Esophagus squamous epithelium (tissue), 5 donors: ENCODE measurements around the gene DKK3. TPM values are rescaled to one million over a fixed set of nuclear protein-coding genes. Genes with fewer than 3 reads are reported as not detected.

Experiments
- DNase-seq: peaks from one replicate; lab custom pipeline; 2025; lab: John Stamatoyannopoulos, UW
- H3K27ac ChIP-seq, 4 donors: fragments of 200-600 bp; sonication (generic); one replicate each; pipeline ENCODE4 v1.5.1; 2016 to 2019; ENCODE audit warnings: mild to moderate bottlenecking in 1 of 4
- H3K27me3 ChIP-seq, 4 donors: fragments of 200-600 bp; sonication (generic); 1 replicate in 3 of 4; 2 replicates in 1 of 4; pipeline versions ENCODE4 v1.5.1 to v1.6.0; 2017 to 2021; ENCODE audit warnings: antibody characterized with exemption in 1 of 4
- H3K36me3 ChIP-seq, 3 donors: fragments of 200-600 bp; sonication (generic); one replicate each; pipeline ENCODE4 v1.5.1; 2016 to 2019
- H3K4me1 ChIP-seq, 3 donors: fragments of 200-600 bp; sonication (generic); one replicate each; pipeline ENCODE4 v1.5.1; 2017 to 2019
- H3K4me3 ChIP-seq, 4 donors: fragments of 200-600 bp; sonication (generic); 1 replicate in 3 of 4; 2 replicates in 1 of 4; pipeline ENCODE4 v1.5.1; 2016 to 2019; ENCODE audit warnings: mild to moderate bottlenecking in 2 of 4, moderate library complexity in 1 of 4
- H3K9me3 ChIP-seq, 3 donors: fragments of 200-600 bp; sonication (generic); one replicate each; pipeline ENCODE4 v1.5.1; 2016 to 2019
- CTCF ChIP-seq, 6 experiments: fragments of 450-650 bp in 4 of 6; fragments of 200-600 bp in 2 of 6; sonication (generic) in 2 of 6; IDR thresholded peaks; one replicate each; pipeline ENCODE4 v1.5.1; 2016 to 2019; ENCODE audit warnings: antibody characterized with exemption in 6 of 6, mild to moderate bottlenecking in 4 of 6, moderate library complexity in 4 of 6
- POLR2A ChIP-seq, 4 donors: fragments of 450-650 bp; IDR thresholded peaks; one replicate each; pipeline ENCODE4 v1.6.1; 2017; ENCODE audit warnings: antibody characterized with exemption in 4 of 4, mild to moderate bottlenecking in 4 of 4, moderate library complexity in 3 of 4
- WGBS, 2 donors: methylation state at CpG; one replicate each; pipeline ENCODE4 v1.1.5; 2018; 5-methylcytosine and 5-hydroxymethylcytosine counted together
- intact Hi-C: fragments of 100-400 bp; cut with DNase I; formaldehyde crosslinking; loops from one replicate; pipeline ENCODE4 v1.15.0; 2022
- total RNA-seq, 4 donors: library from RNA; depleted of rRNA; stranded (reverse); fragments of >200 nt; gene quantifications; one replicate each; pipeline ENCODE4 v1.1.0, GENCODE V29; 2016
- donor health status: DM: yes; HTN: yes; CAD: no.

DKK3 gene
- total RNA-seq, 4 donors from 2014 or later: 24.8 to 112 (median 44.5) TPM

GRCh38 chr11:11913395-11913794 lies 95.0 kb downstream of the DKK3 start:
- no peaks in the 10 kb centered on the region for H3K9me3 ChIP-seq
- H3K4me1 ChIP-seq: no peaks in the 10 kb centered on the region
- DNase-seq: no peak
- intact Hi-C loops: no loop called here
- no peaks in the 10 kb centered on the region for H3K27me3 ChIP-seq
- H3K27ac ChIP-seq: no peak overlapping the region
- TF ChIP-seq CTCF (IDR thresholded peaks at IDR 0.05) (no peak), POLR2A (IDR thresholded peaks at IDR 0.05) (no peak)
- WGBS, 2 donors: 96 to 100% methylated on average over 1 of the region's 1 CpG
- H3K4me3 ChIP-seq: no peak overlapping the region
- H3K36me3 ChIP-seq: peaks cover 0 to 52% (median 0%) of the 10 kb centered on the region in 3 donors

Other genes starting within 250 kb of the DKK3 start
- 10 to 100 TPM; 30.5 to 74.2 (median 43.6) TPM for gene USP47, start 166.7 kb downstream of the DKK3 start, total RNA-seq
- gene MICAL2, start 102.0 kb upstream of the DKK3 start, total RNA-seq: 10 to 100 TPM; 10.1 to 49.0 (median 19.8) TPM